HG03565 (cell line): ENCODE measurements around the gene SYTL1.

Source experiments
- ATAC-seq: cut with Tn5 transposase; IDR thresholded peaks from one replicate; pipeline ENCODE4 v1.9.1; 2021; ENCODE audit warnings: mild to moderate bottlenecking, moderate library complexity; ENCODE audit not compliant: unreplicated experiment

Gene SYTL1

DNA sequence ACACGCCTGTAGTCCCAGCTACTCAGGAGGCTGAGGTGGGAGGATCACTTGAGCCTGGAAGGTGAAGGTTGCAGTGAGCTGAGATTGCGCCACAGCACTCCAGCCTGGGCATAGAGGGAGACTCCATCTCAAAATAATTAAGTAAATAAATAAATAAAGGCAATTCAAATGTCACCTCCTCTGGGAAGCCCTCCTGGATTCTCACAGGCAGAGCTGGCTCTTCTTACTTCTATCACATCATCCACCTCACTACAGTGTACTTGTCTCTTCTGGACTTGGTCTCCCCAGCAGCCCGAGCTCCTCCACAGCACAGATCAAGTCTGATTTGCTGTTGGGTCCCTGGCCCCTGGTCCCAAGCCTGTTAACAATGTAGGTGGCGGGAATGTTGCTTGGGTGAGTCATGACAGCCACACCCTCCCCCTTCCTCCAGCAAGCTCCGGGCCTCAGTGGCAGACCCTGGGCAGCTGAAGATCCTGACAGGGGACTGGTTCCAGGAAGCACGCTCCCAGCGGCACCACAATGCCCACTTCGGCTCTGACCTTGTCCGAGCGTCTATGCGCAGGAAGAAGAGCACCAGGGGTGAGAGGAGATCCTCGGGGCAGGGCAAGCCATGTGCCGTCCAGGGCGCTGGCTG is 5.3 kb downstream of the SYTL1 start:
- no peak for ATAC-seq

DNA sequence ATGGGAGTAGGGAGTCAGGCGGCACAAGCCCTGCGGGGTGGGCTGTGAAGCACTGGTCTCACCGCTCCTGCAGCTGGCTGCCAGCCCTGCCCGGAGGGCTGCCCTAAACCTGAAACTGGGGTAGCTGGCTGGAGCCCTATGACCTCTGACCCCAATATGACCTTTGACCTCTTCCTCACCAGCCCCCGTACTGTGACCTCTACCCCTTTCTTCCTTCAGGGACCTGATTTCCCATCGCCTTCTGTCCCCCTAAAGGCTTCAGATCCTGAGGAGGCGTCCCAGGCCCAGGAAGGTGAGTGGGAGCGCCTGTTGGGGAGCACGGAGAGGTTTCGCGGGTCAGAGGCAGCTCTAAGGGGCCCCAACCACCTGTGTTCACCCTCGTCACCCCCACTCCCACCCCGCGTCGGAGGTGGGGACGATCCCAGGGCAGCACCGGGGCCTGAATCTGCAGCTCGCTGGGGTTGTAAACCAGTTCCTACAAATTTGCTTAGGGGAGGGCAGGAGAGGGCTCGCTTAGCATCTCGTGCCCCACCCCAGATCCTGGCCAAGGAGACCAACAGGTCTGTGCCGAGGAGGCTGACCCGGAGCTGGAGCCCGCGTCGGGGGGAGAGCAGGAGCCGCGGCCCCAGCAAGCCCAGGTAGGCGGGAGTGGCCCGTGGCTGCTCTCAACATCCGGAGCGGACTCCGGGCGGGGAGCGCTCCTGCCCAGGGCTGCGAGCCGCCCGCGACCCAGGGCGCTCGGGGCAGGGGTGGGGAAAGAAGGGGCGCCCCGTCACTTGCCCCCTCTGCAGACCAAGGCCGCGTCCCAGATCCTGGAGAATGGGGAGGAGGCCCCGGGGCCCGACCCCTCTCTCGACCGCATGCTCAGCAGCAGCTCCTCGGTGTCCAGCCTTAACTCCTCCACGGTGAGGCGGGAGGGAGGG is 7.3 kb downstream of the SYTL1 start:
- ATAC-seq = no peak

GRCh38 chr1:27349784-27350662 is 8.2 kb downstream of the SYTL1 start:
- ATAC-seq = no peak

DNA sequence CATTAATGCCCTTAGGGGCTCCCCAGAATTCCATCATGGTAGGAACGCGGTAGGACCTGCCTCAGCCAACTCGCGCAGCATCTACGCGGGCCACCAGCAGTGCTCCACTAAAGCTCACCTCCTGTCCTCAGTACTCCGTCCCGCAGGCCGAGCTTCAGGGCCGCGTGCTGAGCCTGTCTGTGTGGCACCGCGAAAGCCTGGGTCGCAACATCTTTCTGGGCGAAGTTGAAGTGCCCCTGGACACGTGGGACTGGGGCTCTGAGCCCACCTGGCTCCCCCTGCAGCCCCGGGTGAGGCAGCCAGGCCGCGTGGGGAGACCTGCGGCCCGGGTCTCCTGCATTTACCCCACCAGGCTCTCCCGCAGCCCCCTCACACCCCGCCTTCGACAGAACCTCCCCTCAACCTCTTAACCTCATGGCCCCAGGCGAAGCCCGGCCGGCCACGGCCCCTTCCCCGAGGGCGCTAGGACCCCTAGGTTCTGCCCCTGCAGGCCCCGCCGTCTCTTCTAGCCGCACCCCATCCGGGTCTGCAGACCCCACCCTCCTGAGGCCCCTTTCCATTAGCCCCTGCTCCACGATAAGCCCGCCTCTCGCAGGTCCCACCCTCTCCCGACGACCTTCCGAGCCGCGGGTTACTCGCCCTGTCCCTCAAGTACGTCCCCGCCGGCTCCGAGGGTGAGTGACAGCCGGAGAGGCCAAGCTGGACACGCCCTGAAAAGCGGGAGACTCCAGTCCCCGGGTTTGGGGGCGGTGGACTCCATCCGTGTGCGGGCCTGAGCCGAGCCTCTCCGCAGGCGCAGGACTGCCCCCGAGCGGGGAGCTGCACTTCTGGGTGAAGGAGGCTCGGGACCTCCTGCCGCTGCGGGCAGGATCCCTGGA is 9.1 kb downstream of the SYTL1 start:
- no peak for ATAC-seq

GRCh38 chr1:27351541-27352107 is 9.8 kb downstream of the SYTL1 start:
- no peak for ATAC-seq

DNA sequence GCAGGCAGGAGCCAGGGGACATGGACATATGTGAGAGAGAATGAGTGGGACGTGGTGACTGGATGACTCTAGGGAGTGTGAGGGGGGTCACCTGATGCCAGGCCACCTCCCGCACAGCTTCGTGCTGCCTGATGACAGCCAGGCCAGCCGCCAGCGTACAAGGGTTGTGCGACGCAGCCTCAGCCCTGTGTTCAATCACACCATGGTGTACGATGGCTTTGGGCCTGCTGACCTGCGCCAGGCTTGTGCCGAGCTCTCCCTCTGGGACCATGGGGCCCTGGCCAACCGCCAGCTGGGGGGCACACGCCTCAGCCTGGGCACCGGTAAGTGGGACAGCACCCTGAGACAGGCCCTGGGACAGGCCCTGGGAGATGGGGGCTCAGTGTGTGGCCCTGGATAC is 11.3 kb downstream of the SYTL1 start:
- no peak for ATAC-seq

GRCh38 chr1:27353629-27354028 is 11.8 kb downstream of the SYTL1 start:
- ATAC-seq = no peak

GRCh38 chr1:27355683-27356082 is 13.9 kb downstream of the SYTL1 start:
- no peak for ATAC-seq

- ATAC-seq = no peak
Observed at GRCh38 chr1:27356277-27356618, 14.4 kb downstream of the SYTL1 start.

DNA sequence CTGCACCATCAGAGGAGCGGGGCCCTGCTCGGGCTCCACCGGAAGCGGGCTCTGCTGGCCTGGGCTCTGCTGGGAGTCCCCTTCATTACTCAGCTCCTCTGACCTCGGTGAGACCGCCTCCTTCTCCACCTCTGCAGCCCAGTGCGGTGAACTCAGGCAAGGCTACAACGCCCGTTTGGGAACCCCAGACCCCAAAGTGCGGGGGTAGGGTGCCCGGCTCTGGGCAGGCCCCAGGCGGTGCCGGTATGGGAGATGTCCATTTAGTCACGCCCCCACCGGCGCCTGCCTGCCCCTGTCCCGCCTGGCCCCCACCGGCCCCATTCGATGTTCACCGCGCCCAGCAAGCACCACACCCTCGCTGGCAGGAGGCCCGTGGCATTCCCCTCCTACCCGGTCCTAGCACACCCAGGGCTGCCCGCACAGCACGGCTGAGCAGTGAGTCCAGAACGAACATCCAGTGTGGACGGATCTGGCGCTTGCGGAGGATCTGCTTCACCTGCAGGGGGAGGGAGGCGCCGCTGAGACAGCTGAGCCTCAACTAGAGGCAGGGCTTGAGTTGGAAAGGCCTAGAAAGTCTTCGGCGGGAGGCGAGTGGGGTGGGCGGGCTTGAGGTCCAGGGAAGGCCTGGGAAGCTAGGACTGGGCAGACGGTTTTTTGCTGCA is 14.9 kb downstream of the SYTL1 start:
- ATAC-seq = no peak

DNA sequence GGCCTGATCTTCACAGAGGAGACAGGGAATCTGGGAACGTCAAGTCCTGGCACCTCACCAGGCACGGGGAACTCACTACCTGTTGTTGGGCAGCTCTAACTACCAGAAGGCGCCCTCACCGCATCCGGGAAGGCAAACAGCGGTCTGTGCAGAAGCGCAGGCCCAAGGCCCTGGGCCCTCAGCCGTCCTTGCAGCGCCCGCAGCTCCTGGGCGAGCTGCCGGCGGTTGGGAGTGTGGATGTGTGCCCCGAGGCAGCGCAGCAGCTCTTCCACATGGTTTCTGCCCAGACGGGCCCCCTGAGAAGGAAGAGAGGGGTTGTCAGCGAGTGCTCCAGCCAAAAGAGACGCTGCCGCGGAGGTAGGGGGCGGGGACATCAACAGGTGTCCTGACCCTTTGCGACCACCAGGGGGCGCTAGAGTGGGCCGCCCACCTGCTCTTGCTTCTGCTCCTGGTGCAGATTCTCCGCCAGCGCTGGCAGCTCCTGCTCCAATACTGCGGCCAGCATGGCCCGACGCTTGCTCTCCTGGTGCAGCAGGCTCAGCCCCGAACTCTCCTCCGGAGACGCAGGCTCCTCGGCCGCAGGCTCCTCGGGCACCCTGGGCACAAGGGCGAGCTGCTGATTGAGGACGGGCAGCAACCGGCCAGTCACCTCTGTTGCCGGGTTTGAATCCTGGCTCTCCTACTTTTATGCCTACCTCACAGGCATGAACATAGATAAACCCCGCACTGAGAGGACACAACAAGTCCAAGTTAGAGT is 15.6 kb downstream of the SYTL1 start:
- ATAC-seq = no peak

DNA sequence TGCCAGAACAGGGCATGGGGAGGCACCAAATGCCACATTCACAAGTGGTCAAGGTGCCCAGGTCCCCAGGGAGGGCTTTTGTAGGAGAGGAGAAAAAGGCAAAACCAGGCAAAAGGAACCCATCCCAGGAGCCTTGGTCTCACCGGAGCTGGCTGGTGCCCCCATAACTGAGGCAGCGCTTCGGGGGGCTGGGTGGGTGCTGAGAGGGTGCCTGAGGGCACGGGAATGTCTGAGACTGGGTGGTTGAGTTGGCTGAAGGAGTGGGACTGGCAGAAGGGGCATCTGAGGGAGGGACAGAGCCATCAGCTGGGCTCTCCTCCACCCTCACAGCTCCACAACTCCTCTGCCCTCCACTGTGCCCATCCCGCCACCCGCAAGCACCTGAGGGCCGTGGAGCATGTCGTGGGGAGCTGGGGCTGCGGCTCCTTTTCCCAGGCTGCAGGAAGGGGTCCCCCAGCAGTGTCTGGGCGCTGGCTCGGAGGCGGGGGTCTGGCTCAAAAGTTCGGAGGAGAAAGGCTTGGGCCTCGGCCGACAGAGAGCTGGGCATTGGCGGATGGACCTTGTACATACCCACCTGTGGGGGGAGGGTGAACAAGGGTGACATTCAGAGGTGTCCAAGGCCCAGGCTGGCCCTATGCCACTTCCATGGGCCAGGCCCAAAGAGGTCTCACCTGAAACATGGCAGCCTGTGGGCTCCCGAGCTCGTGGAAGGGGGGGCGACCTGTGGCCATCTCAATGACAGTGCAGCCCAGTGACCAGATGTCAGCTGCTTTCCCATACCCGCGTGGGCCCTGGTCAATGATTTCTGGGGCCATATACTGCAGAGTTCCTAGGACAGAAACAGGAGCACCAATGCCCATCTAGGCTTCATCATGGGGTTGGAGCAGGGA is 16.5 kb downstream of the SYTL1 start:
- no peak for ATAC-seq

- ATAC-seq = no peak
Observed at GRCh38 chr1:27358928-27359313, 17.1 kb downstream of the SYTL1 start.

GRCh38 chr1:27359822-27360158 is 18.0 kb downstream of the SYTL1 start:
- ATAC-seq = no peak

DNA sequence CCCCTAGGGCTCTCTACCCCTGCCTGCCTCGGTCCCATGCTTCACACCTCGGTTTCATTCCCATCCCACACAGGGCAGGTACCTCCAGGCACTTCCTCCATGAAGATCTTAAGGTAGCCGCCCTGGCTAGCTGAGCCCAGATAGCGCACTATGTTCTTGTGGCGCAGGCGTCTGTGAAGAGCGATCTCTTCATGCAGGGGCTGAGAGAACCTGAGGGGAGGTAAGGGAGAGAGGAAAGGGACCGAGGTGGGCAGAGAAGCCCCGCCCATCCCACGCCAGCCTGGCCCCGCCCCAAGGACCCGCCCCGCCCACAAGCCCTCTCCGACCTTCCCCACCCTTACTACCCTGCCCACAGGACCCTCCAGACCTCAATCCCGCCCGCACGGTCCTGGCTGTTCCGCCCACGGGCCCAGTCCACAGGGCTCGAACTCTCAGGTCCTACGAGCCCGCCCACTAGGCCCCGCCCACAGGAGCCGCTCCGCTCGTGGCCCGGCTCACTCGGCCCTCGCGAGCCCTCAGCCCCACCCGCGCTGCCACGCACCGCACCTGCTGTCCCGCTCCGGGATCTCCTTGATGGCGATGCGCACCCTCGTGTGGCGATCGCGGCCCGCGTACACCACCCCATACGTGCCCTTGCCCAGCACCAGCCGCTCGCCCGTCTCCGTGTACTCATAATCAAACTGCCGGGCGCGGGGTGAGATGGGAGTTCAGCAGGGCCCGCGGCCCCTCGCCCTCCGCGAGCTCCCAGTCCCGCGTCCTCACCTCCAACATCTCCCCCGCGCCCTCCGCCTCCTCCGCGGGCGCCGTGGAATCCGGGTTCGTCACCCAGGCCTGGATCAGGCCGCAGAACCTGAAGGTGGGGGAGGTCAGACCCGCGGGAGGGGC is 18.6 kb downstream of the SYTL1 start:
- ATAC-seq = no peak

- no peak for ATAC-seq
Observed at GRCh38 chr1:27361044-27361402, 19.2 kb downstream of the SYTL1 start.

DNA sequence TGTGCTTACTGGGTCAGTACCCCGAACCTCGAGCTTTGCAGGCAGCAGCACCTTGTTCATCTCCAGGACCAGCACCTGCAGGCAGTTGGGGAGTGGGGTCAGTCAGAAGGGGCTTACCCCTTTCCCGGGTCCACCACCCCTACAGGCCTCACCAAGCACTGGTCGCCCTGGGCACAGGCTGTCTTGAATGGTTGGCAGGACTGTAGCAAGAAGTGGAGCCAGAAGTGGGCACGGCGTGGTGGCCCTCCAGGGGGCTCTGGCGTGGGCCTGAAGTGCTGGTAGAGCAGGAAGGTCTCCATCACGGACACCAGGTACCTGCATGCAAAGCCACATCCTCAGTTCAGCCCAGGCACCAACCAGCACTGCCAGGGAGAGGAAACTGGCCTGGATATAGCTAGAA is 19.7 kb downstream of the SYTL1 start:
- no peak for ATAC-seq
